HG03103 (cell line): ENCODE results near the gene VEGFA.

Source experiments
- ATAC-seq: cut with Tn5 transposase; IDR thresholded peaks from one replicate; pipeline ENCODE4 v1.9.1; 2021; ENCODE audit warnings: low read depth; ENCODE audit not compliant: unreplicated experiment

The VEGFA gene

DNA sequence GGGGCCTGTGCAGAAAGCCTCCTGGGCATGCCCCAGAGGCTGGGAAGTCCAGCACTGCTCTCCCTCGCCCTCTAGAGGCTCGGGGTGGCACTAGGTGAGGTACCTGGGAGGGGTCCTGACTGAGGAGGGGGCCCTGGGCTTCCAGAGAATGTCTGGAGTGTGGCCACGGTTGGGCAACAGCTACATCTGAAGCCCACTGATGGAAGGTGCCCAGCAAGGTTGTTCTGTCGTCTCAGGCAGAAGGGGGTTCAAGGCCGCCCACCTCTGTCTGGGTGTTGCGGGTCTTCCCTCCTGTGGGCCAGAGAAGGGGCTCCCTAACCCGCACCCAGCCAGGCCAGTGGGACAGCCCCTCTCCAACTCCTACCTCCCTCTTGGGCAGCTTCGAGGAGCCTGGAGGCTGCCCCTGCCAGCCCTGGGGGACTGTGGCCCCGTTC, 11.4 kb upstream of the VEGFA start:
- ATAC-seq = no peak

DNA sequence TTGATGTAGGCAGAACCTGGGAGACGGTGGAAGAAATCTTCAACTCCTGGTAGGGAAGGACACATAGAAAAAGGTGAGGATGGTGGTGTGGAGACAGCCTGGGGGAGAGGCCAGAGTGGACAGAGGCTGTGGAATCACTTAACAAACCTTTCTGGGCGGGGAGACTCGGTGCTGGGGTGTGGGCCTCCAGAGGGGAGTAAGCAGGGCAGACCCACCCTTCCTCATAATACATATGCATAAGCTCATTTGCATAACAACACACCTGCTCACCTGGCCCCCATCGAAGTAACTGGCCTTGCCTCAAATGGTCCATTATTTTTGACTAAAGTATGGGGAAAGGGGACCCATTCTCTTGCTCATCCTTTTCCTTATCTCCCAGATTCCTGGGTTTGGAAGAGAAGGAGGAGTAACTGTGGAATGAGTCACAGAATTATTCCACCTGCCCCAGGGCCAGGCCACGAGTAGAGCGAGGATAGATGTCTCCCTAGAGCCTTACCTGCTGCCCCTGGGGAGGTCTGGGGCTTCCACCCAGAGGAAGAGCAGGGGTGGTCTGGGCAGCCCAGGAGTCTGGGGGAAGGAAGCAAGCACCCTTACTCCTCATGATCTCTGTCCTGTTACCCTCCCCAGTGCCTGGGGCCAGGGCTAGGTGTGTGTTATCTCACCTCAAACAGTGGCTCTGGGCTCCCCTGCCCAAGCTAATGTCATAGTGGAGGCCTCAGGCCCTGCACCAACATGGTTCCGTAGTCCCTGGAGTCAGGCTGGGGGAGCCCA, 10.7 kb upstream of the VEGFA start:
- ATAC-seq = no peak

DNA sequence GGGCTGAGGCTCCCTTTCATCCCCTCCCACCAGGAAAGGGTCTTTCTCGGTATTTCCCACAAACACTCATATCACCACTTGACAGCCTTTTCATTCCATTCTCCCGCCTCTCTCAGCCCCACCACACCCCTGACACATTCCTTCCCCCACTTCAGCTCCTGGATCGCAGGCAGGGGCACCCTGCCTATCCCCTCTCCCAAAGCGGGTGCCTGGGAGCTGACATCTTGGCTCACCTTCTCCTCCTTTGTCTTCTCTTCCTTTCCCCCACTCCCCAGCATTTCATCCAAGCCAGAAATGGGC, 10.2 kb upstream of the VEGFA start:
- ATAC-seq = no peak

DNA sequence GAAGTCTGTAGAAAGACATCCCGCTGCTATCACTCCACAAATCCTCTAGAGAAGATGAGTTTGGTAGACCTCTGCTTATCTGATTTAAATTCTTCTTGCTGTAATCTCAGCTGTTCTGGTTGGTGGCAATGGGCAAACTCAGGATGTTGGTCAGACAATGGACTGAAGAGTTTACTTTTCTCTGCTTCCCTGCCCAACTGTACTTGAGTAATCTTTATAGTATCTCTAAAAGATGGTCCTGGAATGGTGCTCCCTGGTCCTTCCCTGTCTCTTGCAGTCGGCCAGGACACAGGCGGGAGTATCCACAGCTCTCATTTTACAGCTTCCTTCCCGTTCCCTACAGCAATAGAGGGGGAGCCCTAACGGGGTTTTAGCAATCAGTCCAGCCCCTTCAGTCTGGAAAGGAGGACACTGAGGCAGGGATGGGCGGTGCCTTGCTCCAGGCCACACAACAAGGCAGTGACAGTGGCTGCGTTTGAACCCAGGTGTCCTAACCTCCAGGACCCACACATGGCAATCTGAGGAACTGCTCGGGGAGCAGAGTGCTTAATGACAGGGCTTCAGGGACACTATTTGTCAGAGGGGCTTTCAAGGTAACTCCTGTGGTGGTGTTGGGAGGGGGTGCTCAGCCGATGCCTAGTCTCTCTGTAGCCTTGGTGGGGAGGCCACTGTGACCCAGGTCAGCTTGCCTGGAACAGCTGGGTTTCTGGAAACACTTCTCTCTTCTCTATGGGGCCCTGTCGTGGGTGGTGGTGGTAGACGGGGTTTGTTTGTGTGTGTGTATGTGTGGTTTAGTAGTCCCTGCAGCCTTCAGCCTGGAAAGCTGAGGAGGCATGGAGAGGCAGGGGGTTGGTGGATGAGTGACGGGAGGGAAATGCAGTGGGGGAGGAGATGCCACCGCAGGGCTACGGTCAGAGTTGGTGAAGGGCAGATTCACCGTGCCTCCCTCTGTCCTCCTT, 9.5 kb upstream of the VEGFA start:
- ATAC-seq = no peak

DNA sequence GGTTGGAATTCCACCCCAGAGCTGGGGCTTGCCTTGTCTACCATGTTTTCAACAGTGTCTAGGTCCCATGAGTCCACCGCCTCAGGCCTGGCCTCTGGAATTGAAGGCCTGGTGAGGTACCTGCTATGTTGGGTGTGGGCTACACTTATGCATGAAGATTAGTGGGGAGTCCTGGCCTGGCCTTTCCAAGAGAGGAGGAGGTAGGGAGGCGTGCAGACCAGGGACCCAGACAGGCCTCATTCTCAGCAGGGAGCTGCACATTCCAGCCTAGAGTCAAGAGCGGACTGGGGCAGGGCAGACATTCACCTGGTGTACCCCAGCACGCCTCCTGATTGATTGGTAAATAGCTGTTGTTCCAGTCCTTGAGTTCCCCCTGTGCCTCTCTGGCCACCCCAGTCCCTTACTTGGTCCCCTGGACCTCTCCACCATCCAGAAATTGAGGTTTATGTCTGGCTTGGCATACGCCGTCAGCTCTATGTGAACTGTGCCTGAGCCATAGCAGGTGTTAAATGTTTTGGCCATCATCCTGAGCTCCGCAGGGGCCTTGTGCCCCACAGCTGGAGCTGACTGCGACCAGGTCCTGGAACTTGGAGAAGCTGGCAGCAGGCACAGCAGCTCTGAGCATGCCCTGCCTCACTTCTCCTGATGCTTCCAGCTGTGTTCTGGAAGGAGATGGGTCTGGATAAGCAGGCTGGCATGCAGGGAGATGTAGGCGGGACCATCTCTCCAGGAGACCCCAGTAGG, 8.2 kb upstream of the VEGFA start:
- ATAC-seq = no peak

DNA sequence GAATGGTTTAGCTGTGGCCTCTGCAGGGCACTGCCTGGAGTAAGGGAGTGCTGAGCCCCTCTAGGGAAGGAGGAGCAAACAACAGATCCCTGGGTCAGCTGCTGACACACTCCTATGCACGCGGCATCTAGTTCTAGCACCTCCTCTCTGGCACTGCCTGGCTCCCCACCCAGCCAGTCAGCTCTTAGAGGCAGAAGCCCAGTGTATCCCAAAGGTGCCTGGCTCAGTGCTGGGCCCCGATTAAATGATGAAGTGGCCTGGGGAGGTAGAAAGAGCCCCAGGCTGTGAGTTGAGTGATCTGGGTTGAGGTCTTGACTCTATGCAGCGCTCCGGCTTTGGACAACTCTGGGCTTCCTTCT, 7.6 kb upstream of the VEGFA start:
- ATAC-seq = no peak

DNA sequence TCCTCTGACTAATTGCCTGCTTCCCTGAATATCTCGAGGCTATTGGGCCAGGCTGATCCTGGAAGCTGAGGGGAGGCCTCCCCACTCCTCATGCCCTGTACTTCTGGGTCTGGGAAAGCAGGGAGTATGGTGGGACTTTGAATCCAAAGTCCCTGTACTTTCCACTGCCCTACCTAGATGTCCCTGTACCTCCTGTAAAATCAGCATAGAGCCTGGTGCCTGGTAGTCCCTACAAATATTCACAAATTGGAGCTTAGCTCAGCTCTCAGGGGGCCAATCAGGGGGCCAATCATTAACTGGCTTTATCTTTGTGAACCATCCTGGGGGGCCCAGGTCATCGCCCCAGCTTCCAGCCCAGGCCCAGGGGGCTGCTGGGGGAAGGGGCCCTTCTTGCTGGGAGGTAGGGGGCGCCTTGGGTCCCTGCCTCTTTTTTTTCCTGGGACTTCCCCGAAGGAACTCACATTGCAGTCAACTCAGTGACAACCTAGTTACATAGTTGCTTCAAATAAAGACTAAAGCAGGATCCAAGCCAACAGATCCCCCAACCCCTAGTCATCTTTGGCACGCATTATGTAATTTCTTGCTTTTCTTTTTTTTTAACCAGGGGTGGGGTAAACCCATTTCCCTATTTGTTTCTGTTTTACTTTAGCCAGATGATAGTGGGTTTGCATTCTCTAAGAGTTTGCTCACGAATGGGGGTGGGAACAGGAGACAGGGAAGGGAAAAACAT, 6.9 kb upstream of the VEGFA start:
- ATAC-seq = no peak

DNA sequence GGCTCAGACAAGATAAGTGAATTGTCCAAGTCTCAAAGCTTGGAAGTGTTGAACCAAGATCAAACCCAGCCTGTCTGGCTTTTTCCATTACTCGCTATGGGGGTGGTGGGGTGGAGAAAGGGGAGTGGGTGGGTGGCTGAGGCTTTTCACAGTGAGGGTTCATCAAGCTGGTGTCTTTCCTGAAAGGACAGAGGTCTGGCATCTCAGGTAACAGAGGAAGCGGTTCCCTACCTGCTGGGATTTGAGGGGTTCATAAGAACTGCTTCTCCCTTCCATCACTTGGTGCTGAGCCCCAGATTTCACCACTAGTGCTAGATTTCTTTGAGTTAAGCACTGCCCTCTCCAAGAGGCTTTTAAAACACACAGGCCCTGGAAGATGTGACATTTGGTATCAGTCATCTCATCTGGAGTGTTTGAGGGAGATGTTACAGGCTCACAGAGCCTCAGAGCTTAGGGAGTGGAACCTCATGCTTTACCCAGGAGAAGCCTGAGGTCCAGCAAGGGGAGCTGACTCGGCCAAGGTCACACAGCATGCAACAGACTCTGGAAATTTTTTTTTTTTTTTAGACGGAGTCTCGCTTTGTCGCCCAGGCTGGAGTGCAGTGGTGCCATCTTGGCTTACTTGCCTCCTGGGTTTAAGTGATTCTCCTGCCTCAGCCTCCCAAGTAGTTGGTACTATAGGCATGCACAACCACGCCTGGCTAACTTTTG, 6.0 kb upstream of the VEGFA start:
- ATAC-seq = no peak

DNA sequence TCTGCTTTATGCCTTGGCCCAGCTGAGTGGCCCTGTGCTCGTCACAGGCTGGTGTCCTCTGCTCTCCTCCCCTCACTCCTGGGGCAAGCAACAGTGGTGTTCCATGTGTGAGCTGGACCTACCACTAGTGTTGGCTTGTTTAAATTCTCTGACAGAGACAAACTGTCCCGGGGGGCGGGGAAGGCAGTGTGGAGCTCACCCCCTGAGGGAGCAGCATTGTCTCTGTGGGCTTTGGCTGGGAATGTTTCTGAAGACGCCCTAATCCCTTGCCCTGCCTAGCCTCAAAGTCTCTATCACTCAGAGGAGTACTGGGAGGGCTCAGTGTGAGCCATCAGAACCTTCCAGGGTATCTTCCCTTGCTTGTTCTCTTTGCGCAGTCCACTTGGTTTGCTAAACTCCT, 5.2 kb upstream of the VEGFA start:
- no peak for ATAC-seq

DNA sequence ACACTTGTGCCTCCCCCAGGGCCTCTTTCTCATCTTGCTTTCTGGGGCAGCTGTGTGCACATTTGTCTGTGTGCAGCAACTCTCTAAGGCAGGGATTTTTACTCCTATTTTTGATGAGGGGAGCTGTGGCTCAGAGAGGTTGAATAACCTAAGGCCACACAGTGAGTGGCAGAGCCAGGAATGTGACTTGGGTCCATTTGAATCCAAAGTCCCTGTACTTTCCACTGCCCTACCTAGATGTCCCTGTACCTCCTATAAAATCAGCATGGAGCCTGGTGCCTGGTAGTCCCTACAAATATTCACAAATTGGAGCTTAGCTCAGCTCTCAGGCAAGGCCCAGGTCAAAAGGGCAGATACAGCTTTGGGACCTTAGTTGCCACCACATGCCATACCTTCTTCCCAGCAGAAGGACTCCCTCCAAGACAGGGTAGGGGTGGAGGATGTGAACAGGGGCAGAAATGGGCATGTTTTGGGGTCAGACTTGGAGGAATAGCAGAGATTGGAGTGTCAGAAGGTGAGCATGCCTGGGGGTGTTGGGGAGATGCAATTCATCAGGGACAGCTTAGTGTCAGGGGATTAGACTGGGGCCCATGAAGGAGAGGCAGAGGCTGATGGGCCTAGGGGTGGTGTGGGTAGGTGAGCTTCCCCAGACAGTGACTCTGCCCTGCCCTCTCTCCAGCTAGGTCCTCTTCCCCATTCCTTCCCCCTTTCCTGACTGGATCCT, 4.1 kb upstream of the VEGFA start:
- no peak for ATAC-seq

DNA sequence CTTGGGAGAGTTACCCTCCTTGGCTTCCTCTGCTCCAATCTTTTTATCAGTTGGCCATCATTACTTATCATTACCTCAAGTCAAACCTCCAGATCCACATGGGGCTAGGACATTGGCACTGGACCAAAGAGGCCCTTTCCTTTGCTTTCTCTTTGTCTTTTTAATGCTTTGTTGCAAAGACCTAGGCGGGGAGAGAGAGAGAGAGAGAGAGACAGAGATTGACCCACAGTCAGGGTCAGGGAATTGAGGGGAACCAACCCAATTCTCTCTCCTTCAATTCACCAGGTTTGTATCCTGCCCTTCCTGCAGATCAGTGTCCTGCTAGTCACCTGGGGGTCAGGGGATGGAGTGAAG, 3.5 kb upstream of the VEGFA start:
- ATAC-seq = no peak

DNA sequence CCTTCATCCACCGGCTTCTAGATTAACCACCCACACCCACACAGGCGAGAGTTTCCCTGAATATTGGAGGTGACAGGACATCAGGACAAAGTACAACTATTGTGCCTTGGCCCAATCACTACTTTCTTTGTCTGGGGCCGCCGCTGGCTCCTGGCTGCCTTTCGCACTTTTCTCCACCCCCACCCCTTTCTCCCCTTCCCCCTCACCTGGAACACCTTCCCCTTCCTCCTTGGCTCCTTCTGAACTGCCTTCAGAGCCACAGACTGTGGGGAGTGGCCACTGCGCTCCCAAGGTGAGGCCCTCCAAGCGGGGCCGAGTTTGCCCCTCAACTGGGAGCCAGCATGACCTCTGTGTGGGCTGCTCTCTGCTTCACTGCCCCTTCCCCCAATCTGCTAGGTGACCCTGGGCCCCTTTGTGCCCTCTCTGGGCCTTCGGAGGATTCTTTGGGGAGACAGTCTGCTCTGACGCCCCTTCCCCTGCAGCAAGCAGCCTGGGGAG, 3.0 kb upstream of the VEGFA start:
- no peak for ATAC-seq

DNA sequence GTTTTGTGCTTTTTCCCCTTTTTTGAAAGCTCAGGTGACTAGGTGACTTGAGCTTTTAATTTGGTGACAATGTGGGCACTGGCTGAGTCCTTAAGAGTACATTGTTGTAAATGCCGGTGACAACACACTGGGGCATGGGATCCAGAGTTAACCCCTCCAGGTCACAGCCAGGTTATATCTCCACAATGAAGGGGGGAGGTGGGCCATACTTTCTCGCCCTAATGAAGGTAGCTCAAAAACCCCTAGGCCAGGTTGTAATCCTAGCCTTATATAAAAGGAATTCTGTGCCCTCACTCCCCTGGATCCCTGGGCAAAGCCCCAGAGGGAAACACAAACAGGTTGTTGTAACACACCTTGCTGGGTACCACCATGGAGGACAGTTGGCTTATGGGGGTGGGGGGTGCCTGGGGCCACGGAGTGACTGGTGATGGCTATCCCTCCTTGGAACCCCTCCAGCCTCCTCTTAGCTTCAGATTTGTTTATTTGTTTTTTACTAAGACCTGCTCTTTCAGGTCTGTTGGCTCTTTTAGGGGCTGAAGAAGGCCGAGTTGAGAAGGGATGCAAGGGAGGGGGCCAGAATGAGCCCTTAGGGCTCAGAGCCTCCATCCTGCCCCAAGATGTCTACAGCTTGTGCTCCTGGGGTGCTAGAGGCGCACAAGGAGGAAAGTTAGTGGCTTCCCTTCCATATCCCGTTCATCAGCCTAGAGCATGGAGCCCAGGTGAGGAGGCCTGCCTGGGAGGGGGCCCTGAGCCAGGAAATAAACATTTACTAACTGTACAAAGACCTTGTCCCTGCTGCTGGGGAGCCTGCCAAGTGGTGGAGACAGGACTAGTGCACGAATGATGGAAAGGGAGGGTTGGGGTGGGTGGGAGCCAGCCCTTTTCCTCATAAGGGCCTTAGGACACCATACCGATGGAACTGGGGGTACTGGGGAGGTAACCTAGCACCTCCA, 2.2 kb upstream of the VEGFA start:
- no peak for ATAC-seq

DNA sequence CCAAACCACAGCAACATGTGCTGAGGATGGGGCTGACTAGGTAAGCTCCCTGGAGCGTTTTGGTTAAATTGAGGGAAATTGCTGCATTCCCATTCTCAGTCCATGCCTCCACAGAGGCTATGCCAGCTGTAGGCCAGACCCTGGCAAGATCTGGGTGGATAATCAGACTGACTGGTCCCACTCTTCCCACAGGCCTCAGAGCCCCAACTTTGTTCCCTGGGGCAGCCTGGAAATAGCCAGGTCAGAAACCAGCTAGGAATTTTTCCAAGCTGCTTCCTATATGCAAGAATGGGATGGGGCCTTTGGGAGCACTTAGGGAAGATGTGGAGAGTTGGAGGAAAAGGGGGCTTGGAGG, 1.5 kb upstream of the VEGFA start:
- ATAC-seq = no peak

DNA sequence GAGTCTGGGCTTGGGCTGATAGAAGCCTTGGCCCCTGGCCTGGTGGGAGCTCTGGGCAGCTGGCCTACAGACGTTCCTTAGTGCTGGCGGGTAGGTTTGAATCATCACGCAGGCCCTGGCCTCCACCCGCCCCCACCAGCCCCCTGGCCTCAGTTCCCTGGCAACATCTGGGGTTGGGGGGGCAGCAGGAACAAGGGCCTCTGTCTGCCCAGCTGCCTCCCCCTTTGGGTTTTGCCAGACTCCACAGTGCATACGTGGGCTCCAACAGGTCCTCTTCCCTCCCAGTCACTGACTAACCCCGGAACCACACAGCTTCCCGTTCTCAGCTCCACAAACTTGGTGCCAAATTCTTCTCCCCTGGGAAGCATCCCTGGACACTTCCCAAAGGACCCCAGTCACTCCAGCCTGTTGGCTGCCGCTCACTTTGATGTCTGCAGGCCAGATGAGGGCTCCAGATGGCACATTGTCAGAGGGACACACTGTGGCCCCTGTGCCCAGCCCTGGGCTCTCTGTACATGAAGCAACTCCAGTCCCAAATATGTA, 957 bp upstream of the VEGFA start:
- ATAC-seq = no peak

DNA sequence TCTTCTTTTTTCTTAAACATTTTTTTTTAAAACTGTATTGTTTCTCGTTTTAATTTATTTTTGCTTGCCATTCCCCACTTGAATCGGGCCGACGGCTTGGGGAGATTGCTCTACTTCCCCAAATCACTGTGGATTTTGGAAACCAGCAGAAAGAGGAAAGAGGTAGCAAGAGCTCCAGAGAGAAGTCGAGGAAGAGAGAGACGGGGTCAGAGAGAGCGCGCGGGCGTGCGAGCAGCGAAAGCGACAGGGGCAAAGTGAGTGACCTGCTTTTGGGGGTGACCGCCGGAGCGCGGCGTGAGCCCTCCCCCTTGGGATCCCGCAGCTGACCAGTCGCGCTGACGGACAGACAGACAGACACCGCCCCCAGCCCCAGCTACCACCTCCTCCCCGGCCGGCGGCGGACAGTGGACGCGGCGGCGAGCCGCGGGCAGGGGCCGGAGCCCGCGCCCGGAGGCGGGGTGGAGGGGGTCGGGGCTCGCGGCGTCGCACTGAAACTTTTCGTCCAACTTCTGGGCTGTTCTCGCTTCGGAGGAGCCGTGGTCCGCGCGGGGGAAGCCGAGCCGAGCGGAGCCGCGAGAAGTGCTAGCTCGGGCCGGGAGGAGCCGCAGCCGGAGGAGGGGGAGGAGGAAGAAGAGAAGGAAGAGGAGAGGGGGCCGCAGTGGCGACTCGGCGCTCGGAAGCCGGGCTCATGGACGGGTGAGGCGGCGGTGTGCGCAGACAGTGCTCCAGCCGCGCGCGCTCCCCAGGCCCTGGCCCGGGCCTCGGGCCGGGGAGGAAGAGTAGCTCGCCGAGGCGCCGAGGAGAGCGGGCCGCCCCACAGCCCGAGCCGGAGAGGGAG, 580 bp downstream of the VEGFA start:
- ATAC-seq = no peak

DNA sequence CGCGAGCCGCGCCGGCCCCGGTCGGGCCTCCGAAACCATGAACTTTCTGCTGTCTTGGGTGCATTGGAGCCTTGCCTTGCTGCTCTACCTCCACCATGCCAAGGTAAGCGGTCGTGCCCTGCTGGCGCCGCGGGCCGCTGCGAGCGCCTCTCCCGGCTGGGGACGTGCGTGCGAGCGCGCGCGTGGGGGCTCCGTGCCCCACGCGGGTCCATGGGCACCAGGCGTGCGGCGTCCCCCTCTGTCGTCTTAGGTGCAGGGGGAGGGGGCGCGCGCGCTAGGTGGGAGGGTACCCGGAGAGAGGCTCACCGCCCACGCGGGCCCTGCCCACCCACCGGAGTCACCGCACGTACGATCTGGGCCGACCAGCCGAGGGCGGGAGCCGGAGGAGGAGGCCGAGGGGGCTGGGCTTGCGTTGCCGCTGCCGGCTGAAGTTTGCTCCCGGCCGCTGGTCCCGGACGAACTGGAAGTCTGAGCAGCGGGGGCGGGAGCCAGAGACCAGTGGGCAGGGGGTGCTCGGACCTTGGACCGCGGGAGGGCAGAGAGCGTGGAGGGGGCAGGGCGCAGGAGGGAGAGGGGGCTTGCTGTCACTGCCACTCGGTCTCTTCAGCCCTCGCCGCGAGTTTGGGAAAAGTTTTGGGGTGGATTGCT, 1.3 kb downstream of the VEGFA start:
- no peak for ATAC-seq
